GM12878 (cell line): ENCODE measurements around the gene CALN1. TPM values are rescaled to one million over a fixed set of nuclear protein-coding genes. Genes with fewer than 3 reads are reported as not detected.

ENCODE experiments used
- ATAC-seq: fragments of 200-7000 bp; cut with Tn5 transposase; 3 replicates; pipeline ENCODE4 v1.9.1; 2020; ENCODE audit warnings: mild to moderate bottlenecking, moderate library complexity
- BruUV-seq: library from RNA; stranded (reverse); fragments of 400-500 nt; replicated peaks from 2 replicates; lab custom pipeline; 2021; lab: Mats Ljungman, UMichigan
- CTCF ChIA-PET: fragments of 300-600 bp; sonication (Branson Sonifier 250); formaldehyde crosslinking; extraction: SDS; loops from one replicate; lab custom pipeline; 2021; ENCODE audit warnings: inconsistent platforms; lab: Yijun Ruan, JAX
- POLR2A ChIA-PET: fragments of 350-600 bp; formaldehyde crosslinking; extraction: SDS; loops from one replicate; lab custom pipeline; 2021; ENCODE audit warnings: inconsistent platforms; lab: Charles Lee
- RAD21 ChIA-PET: fragments of 300-600 bp; sonication (Branson Sonifier 250); formaldehyde crosslinking; loops from one replicate; lab custom pipeline; 2023; ENCODE audit warnings: antibody characterized with exemption; ENCODE audit not compliant: unreplicated experiment; lab: Charles Lee
- SMC1A ChIA-PET: fragments of 300-600 bp; sonication (Branson Sonifier 250); formaldehyde crosslinking; loops from one replicate; lab custom pipeline; 2023; ENCODE audit not compliant: unreplicated experiment, uncharacterized antibody; lab: Charles Lee
- DNase-seq: peaks from one replicate; pipeline ENCODE4 v3.0.0-alpha.2; 2011; ENCODE audit warnings: low read depth, low spot score
- FAIRE-seq: peaks from 3 replicates; lab custom pipeline; 2011; peaks lifted over from hg19 to GRCh38; lab: Jason Lieb, UNC
- H2AFZ ChIP-seq: 2 replicates; pipeline ENCODE4 v1.6.0; 2011; ENCODE audit warnings: low read depth, low read length, control low read depth; ENCODE audit not compliant: control insufficient read depth
- H3K27ac ChIP-seq: 2 replicates; pipeline ENCODE4 v1.5.1; 2011; ENCODE audit warnings: control low read depth; ENCODE audit not compliant: control insufficient read depth, insufficient read depth
- H3K27me3 ChIP-seq, 2 experiments: replicated peaks in 1 of 2; 2 replicates each; pipeline versions ENCODE4 v1.6.0 to v1.6.1; 2011; ENCODE audit warnings: low read length in 1 of 2; ENCODE audit not compliant: control insufficient read depth in 2 of 2, insufficient read depth in 2 of 2
- H3K36me3 ChIP-seq, 2 experiments: 2 replicates each; pipeline ENCODE4 v1.5.1; 2011; ENCODE audit warnings: low read length in 1 of 2; ENCODE audit not compliant: control insufficient read depth in 2 of 2, insufficient read depth in 2 of 2
- H3K4me1 ChIP-seq: 2 replicates; pipeline ENCODE4 v1.6.1; 2011; ENCODE audit warnings: mild to moderate bottlenecking, low read length, moderate library complexity, mixed read lengths; ENCODE audit not compliant: control insufficient read depth, insufficient read depth
- H3K4me2 ChIP-seq: 2 replicates; pipeline ENCODE4 v1.6.0; 2011; ENCODE audit warnings: control low read depth; ENCODE audit not compliant: control insufficient read depth, insufficient read depth
- H3K4me3 ChIP-seq: fragments of 200-600 bp; sonication (generic); 2 replicates; pipeline ENCODE4 v1.5.1; 2016
- H3K79me2 ChIP-seq: 2 replicates; pipeline ENCODE4 v1.6.0; 2011; ENCODE audit warnings: low read length; ENCODE audit not compliant: control insufficient read depth, insufficient read depth
- H3K9ac ChIP-seq: 2 replicates; pipeline ENCODE4 v1.8.0; 2011; ENCODE audit warnings: low read length, control low read depth, mixed read lengths; ENCODE audit not compliant: control insufficient read depth, insufficient read depth
- H3K9me3 ChIP-seq: replicated peaks from 3 replicates; pipeline ENCODE4 v1.5.1; 2011; ENCODE audit warnings: mild to moderate bottlenecking, low read length; ENCODE audit not compliant: control insufficient read depth, insufficient read depth
- H4K20me1 ChIP-seq: 2 replicates; pipeline ENCODE4 v1.6.0; 2011; ENCODE audit not compliant: control insufficient read depth, insufficient read depth
- BCLAF1 ChIP-seq: fragments of 450-650 bp; IDR thresholded peaks from 2 replicates; pipeline ENCODE4 v1.6.1; 2017; ENCODE audit warnings: antibody characterized with exemption, mild to moderate bottlenecking, moderate library complexity
- GATAD2B ChIP-seq: fragments of 450-650 bp; conservative IDR thresholded peaks from 2 replicates; pipeline ENCODE4 v1.6.1; 2017; ENCODE audit warnings: low read depth, mild to moderate bottlenecking, moderate library complexity
- HDGF ChIP-seq: fragments of 450-650 bp; IDR thresholded peaks from 2 replicates; pipeline ENCODE4 v1.6.1; 2016; ENCODE audit warnings: antibody characterized with exemption
- LARP7 ChIP-seq: fragments of 450-650 bp; IDR thresholded peaks from 2 replicates; pipeline ENCODE4 v1.6.1; 2017; ENCODE audit warnings: mild to moderate bottlenecking
- PRDM15 ChIP-seq: fragments of 450-650 bp; formaldehyde crosslinking; IDR thresholded peaks from 2 replicates; pipeline ENCODE4 v1.4.0; 2020; ENCODE audit warnings: mild to moderate bottlenecking, moderate library complexity
- USF2 ChIP-seq: IDR thresholded peaks from 2 replicates; pipeline ENCODE4 v1.6.1; 2011; ENCODE audit warnings: low read depth, low read length, improper control_type of control experiment, borderline replicate concordance
- WGBS: methylation state at CpG from one replicate; pipeline ENCODE4 v1.1.6; 2016; ENCODE audit warnings: low lambda C conversion rate; ENCODE audit not compliant: insufficient replicate concordance, insufficient coverage; ENCODE audit errors: missing lambda C conversion rate; 5-methylcytosine and 5-hydroxymethylcytosine counted together
- in situ Hi-C: fragments of 300-500 bp; cut with MboI; formaldehyde crosslinking; loops from 9 replicates; pipeline ENCODE4 v1.14.3; 2018; ENCODE audit warnings: mixed read lengths
- intact Hi-C: fragments of 100-400 bp; cut with micrococcal nuclease; formaldehyde crosslinking; loops from one replicate; pipeline ENCODE4 v1.14.2; 2022; ENCODE audit not compliant: unreplicated experiment
- polyA plus RNA-seq, 11 experiments: library from polyadenylated mRNA; depleted of rRNA in 4 of 11; unstranded in 6 of 11; stranded (reverse) in 5 of 11; fragments of >200 nt; fragmentation: Nextera tagmentation in 4 of 11; fragmentation: Illumina TruSeq in 1 of 11; extraction: Ambion mirVana in 4 of 11; extraction: Trizol in 1 of 11; gene quantifications; 1 replicate in 1 of 11; 2 replicates in 10 of 11; pipeline versions ENCODE4 v1.2.1 to v1.2.3, GENCODE V29; 2011 to 2016; ENCODE audit warnings: inconsistent platforms in 2 of 11, missing spikeins in 2 of 11, low read depth in 1 of 11
- total RNA-seq, 4 experiments: library from RNA; depleted of rRNA in 3 of 4; stranded (reverse); fragments of >200 nt in 3 of 4; fragmentation: Illumina TruSeq in 1 of 4; extraction: Trizol in 1 of 4; gene quantifications; 2 replicates each; pipeline versions ENCODE4 v1.2.1 to v1.2.3, GENCODE V29; 2013 to 2021

The CALN1 gene
- total and polyA plus RNA-seq, 10 of the 15 experiments (the other 5 are each of a cell fraction or from before 2014, with no cell fraction given) = 0.48 to 15.3 (median 1.6) TPM

- ChIA-PET SMC1A (no interaction called here), RAD21 (no interaction called here), POLR2A (no interaction called here), CTCF (no interaction called here)
- 30% methylated on average over 5 of the region's 5 CpGs for WGBS
- Histone ChIP-seq H3K4me1 (no peaks in the 10 kb centered on the region), H3K27ac (no peak overlapping the region), H3K79me2 (no peaks in the 10 kb centered on the region), H3K27me3 (no peaks in the 10 kb centered on the region), H3K36me3 (no peaks in the 10 kb centered on the region), H2AFZ (no peak overlapping the region), H3K9ac (no peak overlapping the region), H4K20me1 (no peaks in the 10 kb centered on the region), H3K4me3 (no peak overlapping the region), H3K9me3 (no peaks in the 10 kb centered on the region), H3K4me2 (no peak overlapping the region)
- no peak for DNase-seq
- ATAC-seq = no peak
- in situ Hi-C loops (no loop called here), intact Hi-C loops (no loop called here)
- TF ChIP-seq HDGF = no peak
- TF ChIP-seq PRDM15 (CRISPR knock-in tag) = no peak
- no peak for TF ChIP-seq USF2
- TF ChIP-seq BCLAF1 = no peak
- no peak for TF ChIP-seq LARP7
- no peak for TF ChIP-seq GATAD2B
- no TSS peak for BruUV-seq
- no peak for FAIRE-seq
These were observed 86.6 kb downstream of the CALN1 start for GRCh38 chr7:72325561-72325960.
